ENCODE results near the gene ODAD2.
"Not testable (repeated sequence)": the region's sequence is repeated elsewhere in the genome, so short reads cannot be mapped to it uniquely, and the experiment has no call there.

Gene ODAD2

GRCh38 chr10:27958383-27958782 is 40.5 kb downstream of the ODAD2 start:
- not testable (repeated sequence) for H3K27ac ChIP-seq (ENCODE audit: low read depth, low read length)

GRCh38 chr10:27950242-27950564 is 48.7 kb downstream of the ODAD2 start:
- WGBS: no CpG with 5 or more reads among the region's 2 CpGs
- Histone ChIP-seq H3K9ac (ENCODE audit: low read depth, low read length) (no peak overlapping the region), H3K4me1 (ENCODE audit: insufficient read depth, low read length) (peaks cover 14% of the 10 kb centered on the region; the same call in 1 of the 2 replicates), H3K27ac (ENCODE audit: low read depth, low read length) (no peak overlapping the region), H3K27me3 (ENCODE audit: insufficient read depth, low read length) (no peaks in the 10 kb centered on the region), H3K9me3 (ENCODE audit: insufficient read depth, low read depth, low read length) (no peaks in the 10 kb centered on the region), H3K4me3 (ENCODE audit: low read length) (no peak overlapping the region), H3K36me3 (ENCODE audit: insufficient read depth, low read length) (no peaks in the 10 kb centered on the region)

More at GRCh38 chr10:27958383-27958782, 40.5 kb downstream of the ODAD2 start:
- WGBS: 80% methylated on average over 1 of the region's 3 CpGs
- H3K9ac ChIP-seq (ENCODE audit: low read depth, low read length); H3K36me3 ChIP-seq (ENCODE audit: insufficient read depth, low read length); H3K9me3 ChIP-seq (ENCODE audit: insufficient read depth, low read depth, low read length); H3K4me1 ChIP-seq (ENCODE audit: insufficient read depth, low read length); H3K4me3 ChIP-seq (ENCODE audit: low read length); H3K27me3 ChIP-seq (ENCODE audit: insufficient read depth, low read length): not testable (repeated sequence)

GRCh38 chr10:27949528-27950241 is 49.2 kb downstream of the ODAD2 start:
- Histone ChIP-seq H3K27me3 (ENCODE audit: insufficient read depth, low read length) (no peaks in the 10 kb centered on the region), H3K36me3 (ENCODE audit: insufficient read depth, low read length) (no peaks in the 10 kb centered on the region), H3K9me3 (ENCODE audit: insufficient read depth, low read depth, low read length) (no peaks in the 10 kb centered on the region), H3K27ac (ENCODE audit: low read depth, low read length) (no peak overlapping the region), H3K4me1 (ENCODE audit: insufficient read depth, low read length) (peaks cover 14% of the 10 kb centered on the region; the same call in 1 of the 2 replicates), H3K4me3 (ENCODE audit: low read length) (no peak overlapping the region), H3K9ac (ENCODE audit: low read depth, low read length) (no peak overlapping the region)
- 82% methylated on average over 9 of the region's 9 CpGs for WGBS

GRCh38 chr10:27948186-27948585 is 50.7 kb downstream of the ODAD2 start:
- H3K27me3 ChIP-seq (ENCODE audit: insufficient read depth, low read length): no peaks in the 10 kb centered on the region
- no peak overlapping the region for H3K27ac ChIP-seq (ENCODE audit: low read depth, low read length)
- peaks cover 14% of the 10 kb centered on the region; the same call in 1 of the 2 replicates for H3K4me1 ChIP-seq (ENCODE audit: insufficient read depth, low read length)
- H3K9ac ChIP-seq (ENCODE audit: low read depth, low read length): no peak overlapping the region
- H3K9me3 ChIP-seq (ENCODE audit: insufficient read depth, low read depth, low read length): no peaks in the 10 kb centered on the region
- H3K4me3 ChIP-seq (ENCODE audit: low read length): no peak overlapping the region
- H3K36me3 ChIP-seq (ENCODE audit: insufficient read depth, low read length): no peaks in the 10 kb centered on the region
- WGBS: 97% methylated on average over 1 of the region's 1 CpG

- H3K27ac ChIP-seq (ENCODE audit: low read depth, low read length): no peak overlapping the region
- WGBS: 94% methylated on average over 5 of the region's 5 CpGs
- H3K4me3 ChIP-seq (ENCODE audit: low read length): no peak overlapping the region
- H3K4me1 ChIP-seq (ENCODE audit: insufficient read depth, low read length): peaks cover 14% of the 10 kb centered on the region; the same call in 1 of the 2 replicates
- H3K9me3 ChIP-seq (ENCODE audit: insufficient read depth, low read depth, low read length): no peaks in the 10 kb centered on the region
- no peak overlapping the region for H3K9ac ChIP-seq (ENCODE audit: low read depth, low read length)
- no peaks in the 10 kb centered on the region for H3K36me3 ChIP-seq (ENCODE audit: insufficient read depth, low read length)
- no peaks in the 10 kb centered on the region for H3K27me3 ChIP-seq (ENCODE audit: insufficient read depth, low read length)
These were observed 51.3 kb downstream of the ODAD2 start for GRCh38 chr10:27947540-27947939.

- Histone ChIP-seq H3K27ac (ENCODE audit: low read depth, low read length) (no peak overlapping the region), H3K9ac (ENCODE audit: low read depth, low read length) (no peak overlapping the region), H3K4me3 (ENCODE audit: low read length) (no peak overlapping the region), H3K9me3 (ENCODE audit: insufficient read depth, low read depth, low read length) (no peaks in the 10 kb centered on the region), H3K27me3 (ENCODE audit: insufficient read depth, low read length) (no peaks in the 10 kb centered on the region), H3K4me1 (ENCODE audit: insufficient read depth, low read length) (0 out of 2 replicates have a peak, but pooled peaks cover under 1% of the 10 kb centered on the region), H3K36me3 (ENCODE audit: insufficient read depth, low read length) (no peaks in the 10 kb centered on the region)
- WGBS: 93% methylated on average over 12 of the region's 12 CpGs
These were observed 54.9 kb downstream of the ODAD2 start for GRCh38 chr10:27944005-27944404.

GRCh38 chr10:27914888-27915287 is 84.0 kb downstream of the ODAD2 start:
- Histone ChIP-seq H3K27me3 (ENCODE audit: insufficient read depth, low read length) (no peaks in the 10 kb centered on the region), H3K4me1 (ENCODE audit: insufficient read depth, low read length) (peaks cover 30% of the 10 kb centered on the region), H3K9ac (ENCODE audit: low read depth, low read length) (no peak overlapping the region), H3K27ac (ENCODE audit: low read depth, low read length) (no peak overlapping the region), H3K36me3 (ENCODE audit: insufficient read depth, low read length) (no peaks in the 10 kb centered on the region), H3K4me3 (ENCODE audit: low read length) (no peak overlapping the region), H3K9me3 (ENCODE audit: insufficient read depth, low read depth, low read length) (no peaks in the 10 kb centered on the region)
- 94% methylated on average over 3 of the region's 3 CpGs for WGBS

GRCh38 chr10:27912231-27912630 is 86.6 kb downstream of the ODAD2 start:
- Histone ChIP-seq H3K27ac (ENCODE audit: low read depth, low read length) (peak overlapping the region; percentile 74; the same call in 1 of the 2 replicates), H3K27me3 (ENCODE audit: insufficient read depth, low read length) (no peaks in the 10 kb centered on the region), H3K4me3 (ENCODE audit: low read length) (no peak overlapping the region), H3K36me3 (ENCODE audit: insufficient read depth, low read length) (no peaks in the 10 kb centered on the region), H3K9ac (ENCODE audit: low read depth, low read length) (no peak overlapping the region), H3K4me1 (ENCODE audit: insufficient read depth, low read length) (peaks cover 30% of the 10 kb centered on the region), H3K9me3 (ENCODE audit: insufficient read depth, low read depth, low read length) (no peaks in the 10 kb centered on the region)
- WGBS: 45% methylated on average over 2 of the region's 3 CpGs

GRCh38 chr10:27911539-27911938 is 87.3 kb downstream of the ODAD2 start:
- H3K27ac ChIP-seq (ENCODE audit: low read depth, low read length): peak overlapping the region; percentile 74; the same call in 1 of the 2 replicates
- peaks cover 30% of the 10 kb centered on the region for H3K4me1 ChIP-seq (ENCODE audit: insufficient read depth, low read length)
- no peaks in the 10 kb centered on the region for H3K36me3 ChIP-seq (ENCODE audit: insufficient read depth, low read length)
- no peaks in the 10 kb centered on the region for H3K9me3 ChIP-seq (ENCODE audit: insufficient read depth, low read depth, low read length)
- peak overlapping the region; percentile 26; the same call in 1 of the 2 replicates for H3K4me3 ChIP-seq (ENCODE audit: low read length)
- H3K9ac ChIP-seq (ENCODE audit: low read depth, low read length): no peak overlapping the region
- 14% methylated on average over 4 of the region's 4 CpGs for WGBS
- H3K27me3 ChIP-seq (ENCODE audit: insufficient read depth, low read length): no peaks in the 10 kb centered on the region

- Histone ChIP-seq H3K9ac (ENCODE audit: low read depth, low read length) (no peak overlapping the region), H3K9me3 (ENCODE audit: insufficient read depth, low read depth, low read length) (no peaks in the 10 kb centered on the region), H3K4me1 (ENCODE audit: insufficient read depth, low read length) (peaks cover 30% of the 10 kb centered on the region), H3K27ac (ENCODE audit: low read depth, low read length) (no peak overlapping the region; the same call in 1 of the 2 replicates), H3K4me3 (ENCODE audit: low read length) (0 out of 2 replicates have a peak overlapping the region, but pooled peaks have one; percentile 26), H3K36me3 (ENCODE audit: insufficient read depth, low read length) (no peaks in the 10 kb centered on the region), H3K27me3 (ENCODE audit: insufficient read depth, low read length) (no peaks in the 10 kb centered on the region)
- 76% methylated on average over 9 of the region's 9 CpGs for WGBS
These were observed 87.9 kb downstream of the ODAD2 start for GRCh38 chr10:27911011-27911410.

GRCh38 chr10:27908231-27908630 is 90.6 kb downstream of the ODAD2 start:
- peaks cover 28% of the 10 kb centered on the region for H3K4me1 ChIP-seq (ENCODE audit: insufficient read depth, low read length)
- no peaks in the 10 kb centered on the region for H3K27me3 ChIP-seq (ENCODE audit: insufficient read depth, low read length)
- WGBS: 97% methylated on average over 2 of the region's 3 CpGs
- H3K9ac ChIP-seq (ENCODE audit: low read depth, low read length): no peak overlapping the region; the same call in 1 of the 2 replicates
- H3K36me3 ChIP-seq (ENCODE audit: insufficient read depth, low read length): no peaks in the 10 kb centered on the region
- H3K4me3 ChIP-seq (ENCODE audit: low read length): no peak overlapping the region
- H3K27ac ChIP-seq (ENCODE audit: low read depth, low read length): no peak overlapping the region
- H3K9me3 ChIP-seq (ENCODE audit: insufficient read depth, low read depth, low read length): no peaks in the 10 kb centered on the region
